H1 (cell line): ENCODE measurements around the gene ETDC. TPM values are rescaled to one million over a fixed set of nuclear protein-coding genes. Genes with fewer than 3 reads are reported as not detected.

Experiments
- CTCF ChIA-PET: fragments of 300-600 bp; sonication (Branson Sonifier 250); formaldehyde crosslinking; loops from one replicate; lab custom pipeline; 2021; ENCODE audit not compliant: partially characterized antibody; lab: Charles Lee
- POLR2A ChIA-PET: fragments of 300-600 bp; sonication (Branson Sonifier 250); formaldehyde crosslinking; loops from one replicate; lab custom pipeline; 2021; ENCODE audit warnings: inconsistent platforms; ENCODE audit not compliant: partially characterized antibody; lab: Charles Lee
- DNase-seq, 2 experiments: peaks; one replicate each; pipeline versions ENCODE4 v3.0.0 to v3.0.0-alpha.2; 2010 to 2022; ENCODE audit warnings: low spot score in 2 of 2, low read depth in 1 of 2, mixed read lengths in 1 of 2
- FAIRE-seq: peaks from 2 replicates; lab custom pipeline; 2011; peaks lifted over from hg19 to GRCh38; lab: Jason Lieb, UNC
- H2AFZ ChIP-seq: 2 replicates; pipeline ENCODE4 v1.8.1; 2012; ENCODE audit warnings: low read length, inconsistent platforms
- H2AK5ac ChIP-seq: 2 replicates; pipeline ENCODE4 v1.6.1; 2013; ENCODE audit warnings: low read depth, low read length
- H2BK120ac ChIP-seq: replicated peaks from 2 replicates; pipeline ENCODE3; 2013; ENCODE audit warnings: low read depth, low read length, inconsistent platforms
- H2BK12ac ChIP-seq: 2 replicates; pipeline ENCODE4 v1.6.1; 2013; ENCODE audit warnings: low read depth, low read length
- H2BK15ac ChIP-seq: 2 replicates; pipeline ENCODE4 v1.6.1; 2013; ENCODE audit warnings: low read length
- H2BK20ac ChIP-seq: 2 replicates; pipeline ENCODE4 v1.6.1; 2013; ENCODE audit warnings: low read length
- H2BK5ac ChIP-seq: 2 replicates; pipeline ENCODE4 v1.6.1; 2013; ENCODE audit warnings: low read depth, low read length
- H3K14ac ChIP-seq: 2 replicates; pipeline ENCODE4 v1.6.1; 2013; ENCODE audit warnings: inconsistent platforms; ENCODE audit not compliant: insufficient read length
- H3K18ac ChIP-seq: 2 replicates; pipeline ENCODE4 v1.6.1; 2013; ENCODE audit warnings: low read length; ENCODE audit errors: extremely low read depth
- H3K23ac ChIP-seq: 2 replicates; pipeline ENCODE4 v1.6.1; 2013; ENCODE audit warnings: inconsistent platforms; ENCODE audit not compliant: insufficient read length
- H3K23me2 ChIP-seq: 2 replicates; pipeline ENCODE4 v1.6.1; 2013; ENCODE audit warnings: low read depth, low read length
- H3K27ac ChIP-seq: 2 replicates; pipeline ENCODE4 v1.6.1; 2011; ENCODE audit warnings: low read depth, low read length, inconsistent platforms
- H3K27me3 ChIP-seq, 4 experiments: replicated peaks in 1 of 4; 1 replicate in 1 of 4; 2 replicates in 3 of 4; pipeline versions ENCODE4 v1.6.1 to v1.8.1; 2011 to 2013; ENCODE audit warnings: low read length in 3 of 4, mild to moderate bottlenecking in 3 of 4, inconsistent platforms in 2 of 4, mixed read lengths in 2 of 4, moderate library complexity in 1 of 4; ENCODE audit not compliant: control insufficient read depth in 3 of 4, insufficient read depth in 3 of 4; ENCODE audit errors: extremely low read depth in 1 of 4
- H3K36me3 ChIP-seq, 4 experiments: 2 replicates each; pipeline versions ENCODE4 v1.6.1 to v1.8.1; 2011 to 2013; ENCODE audit warnings: mild to moderate bottlenecking in 4 of 4, low read length in 3 of 4, moderate library complexity in 2 of 4, control low read depth in 1 of 4, inconsistent platforms in 1 of 4; ENCODE audit not compliant: insufficient read depth in 4 of 4, control insufficient read depth in 2 of 4
- H3K4ac ChIP-seq: replicated peaks from 2 replicates; pipeline ENCODE3; 2013; ENCODE audit warnings: low read length, low read depth, mixed read lengths, inconsistent platforms; ENCODE audit not compliant: insufficient read length
- H3K4me1 ChIP-seq, 4 experiments: replicated peaks in 1 of 4; 1 replicate in 1 of 4; 2 replicates in 3 of 4; pipeline versions ENCODE4 v1.6.1 to v1.8.1; 2011 to 2013; ENCODE audit warnings: low read length in 3 of 4, inconsistent platforms in 2 of 4, mixed read lengths in 1 of 4; ENCODE audit not compliant: insufficient read depth in 4 of 4, control insufficient read depth in 3 of 4
- H3K4me2 ChIP-seq, 2 experiments: 2 replicates each; pipeline versions ENCODE4 v1.6.1 to v1.8.1; 2011 to 2013; ENCODE audit warnings: low read depth in 2 of 2, low read length in 2 of 2, control low read depth in 1 of 2, inconsistent platforms in 1 of 2, mild to moderate bottlenecking in 1 of 2; ENCODE audit not compliant: insufficient read depth in 1 of 2
- H3K4me3 ChIP-seq, 4 experiments: fragments of 200-600, 300-600 bp in 1 of 4; sonication (generic), shearing (Covaris generic), sonication (Bioruptor Twin) in 1 of 4; 2 replicates each; pipeline versions ENCODE4 v1.5.1 to v1.8.1; 2011 to 2016; ENCODE audit warnings: low read length in 4 of 4, low read depth in 3 of 4, control low read depth in 2 of 4, inconsistent platforms in 2 of 4, mild to moderate bottlenecking in 2 of 4, mixed read lengths in 1 of 4, moderate library complexity in 1 of 4; ENCODE audit not compliant: insufficient read depth in 2 of 4; ENCODE audit errors: extremely low read depth in 1 of 4
- H3K56ac ChIP-seq: replicated peaks from 2 replicates; pipeline ENCODE3; 2013; ENCODE audit warnings: low read depth, mild to moderate bottlenecking, mixed read lengths, low read length, inconsistent platforms; ENCODE audit not compliant: insufficient read length
- H3K79me1 ChIP-seq: 2 replicates; pipeline ENCODE4 v1.6.1; 2013; ENCODE audit warnings: low read depth, low read length, control low read depth
- H3K79me2 ChIP-seq, 2 experiments: 2 replicates each; pipeline versions ENCODE4 v1.6.1 to v1.8.1; 2012 to 2013; ENCODE audit warnings: low read length in 2 of 2, mild to moderate bottlenecking in 2 of 2, inconsistent platforms in 1 of 2; ENCODE audit not compliant: insufficient read depth in 2 of 2, control insufficient read depth in 1 of 2
- H3K9ac ChIP-seq, 4 experiments: replicated peaks in 1 of 4; 1 replicate in 1 of 4; 2 replicates in 3 of 4; pipeline versions ENCODE4 v1.6.1 to v1.8.1; 2011 to 2013; ENCODE audit warnings: low read depth in 3 of 4, low read length in 3 of 4, control low read depth in 2 of 4, mild to moderate bottlenecking in 2 of 4, moderate library complexity in 2 of 4, inconsistent platforms in 1 of 4; ENCODE audit errors: extremely low read depth in 1 of 4
- H3K9me3 ChIP-seq, 2 experiments: 2 replicates each; pipeline versions ENCODE4 v1.6.1 to v1.8.1; 2012 to 2013; ENCODE audit warnings: mild to moderate bottlenecking in 2 of 2, moderate library complexity in 2 of 2, control low read depth in 1 of 2, inconsistent platforms in 1 of 2, low read depth in 1 of 2, low read length in 1 of 2, mixed read lengths in 1 of 2; ENCODE audit not compliant: insufficient read depth in 2 of 2
- H4K20me1 ChIP-seq, 2 experiments: replicated peaks in 1 of 2; 2 replicates each; pipeline versions ENCODE3 to v1.8.1; 2011 to 2013; ENCODE audit warnings: inconsistent platforms in 2 of 2, low read length in 2 of 2, mild to moderate bottlenecking in 1 of 2; ENCODE audit not compliant: insufficient read depth in 2 of 2, control insufficient read depth in 1 of 2
- H4K5ac ChIP-seq: 2 replicates; pipeline ENCODE4 v1.6.1; 2013; ENCODE audit warnings: low read length, low read depth, mixed read lengths, inconsistent platforms; ENCODE audit not compliant: insufficient read length
- H4K8ac ChIP-seq: 2 replicates; pipeline ENCODE4 v1.8.0; 2013; ENCODE audit warnings: mild to moderate bottlenecking, moderate library complexity, low read length, inconsistent platforms; ENCODE audit not compliant: insufficient read depth; ENCODE audit errors: extremely low read depth
- H4K91ac ChIP-seq: replicated peaks from 2 replicates; pipeline ENCODE3; 2013; ENCODE audit warnings: low read length, mixed read lengths, inconsistent platforms; ENCODE audit not compliant: insufficient read length
- ATF2 ChIP-seq: IDR thresholded peaks from 2 replicates; pipeline ENCODE4 v1.6.1; 2012; ENCODE audit warnings: low read length, inconsistent platforms
- EGR1 ChIP-seq: IDR thresholded peaks from 2 replicates; pipeline ENCODE4 v1.6.1; 2011; ENCODE audit warnings: low read depth, low read length, borderline replicate concordance
- EP300 ChIP-seq, 2 experiments: IDR thresholded peaks; 1 replicate in 1 of 2; 2 replicates in 1 of 2; pipeline ENCODE4 v1.6.1; 2011 to 2012; ENCODE audit warnings: low read depth in 2 of 2, low read length in 2 of 2, mild to moderate bottlenecking in 2 of 2, borderline replicate concordance in 1 of 2, inconsistent platforms in 1 of 2, moderate library complexity in 1 of 2
- EZH2 ChIP-seq: fragments of 200-600 bp; sonication (generic); IDR thresholded peaks from 2 replicates; pipeline ENCODE4 v1.7.1; 2012; ENCODE audit warnings: low read depth, mild to moderate bottlenecking, moderate library complexity, low read length, inconsistent platforms; ENCODE audit not compliant: severe bottlenecking
- GABPA ChIP-seq: IDR thresholded peaks from 2 replicates; pipeline ENCODE4 v1.6.1; 2011; ENCODE audit warnings: mild to moderate bottlenecking, low read length, moderate library complexity, borderline replicate concordance; ENCODE audit not compliant: insufficient read depth
- HDAC2 ChIP-seq, 2 experiments: fragments of 300-600 bp in 1 of 2; sonication (generic) in 1 of 2; IDR thresholded peaks; 2 replicates each; pipeline ENCODE4 v1.6.1; 2011 to 2012; ENCODE audit warnings: low read depth in 2 of 2, low read length in 2 of 2, mild to moderate bottlenecking in 2 of 2, moderate library complexity in 2 of 2, borderline replicate concordance in 1 of 2, inconsistent platforms in 1 of 2
- KDM1A ChIP-seq: fragments of 200-600, 300-600 bp; sonication (generic); IDR thresholded peaks from 2 replicates; pipeline ENCODE4 v1.7.1; 2016; ENCODE audit warnings: mild to moderate bottlenecking, low read length, borderline replicate concordance
- KDM4A ChIP-seq: IDR thresholded peaks from one replicate; pipeline ENCODE4 v1.7.1; 2012; ENCODE audit warnings: low read depth, mild to moderate bottlenecking, moderate library complexity, low read length, inconsistent platforms; ENCODE audit not compliant: severe bottlenecking
- NRF1 ChIP-seq: IDR thresholded peaks from 2 replicates; pipeline ENCODE4 v1.6.1; 2011; ENCODE audit warnings: mild to moderate bottlenecking, low read depth, low read length, improper control_type of control experiment
- TCF12 ChIP-seq: IDR thresholded peaks from 2 replicates; pipeline ENCODE4 v1.6.1; 2011; ENCODE audit warnings: low read depth, mild to moderate bottlenecking, low read length
- ZNF274 ChIP-seq: IDR thresholded peaks from 2 replicates; pipeline ENCODE4 v1.7.0; 2012; ENCODE audit warnings: low read length, borderline replicate concordance; ENCODE audit errors: extremely low read depth
- WGBS, 2 experiments: shearing (Covaris generic) in 1 of 2; methylation state at CpG; one replicate each; pipeline versions ENCODE4 v1.1.6 to v1.1.7; 2013 to 2015; ENCODE audit warnings: low lambda C conversion rate in 2 of 2, mixed read lengths in 2 of 2, inconsistent platforms in 1 of 2, low coverage in 1 of 2, missing lambda C conversion rate in 1 of 2; ENCODE audit not compliant: insufficient replicate concordance in 2 of 2, insufficient coverage in 1 of 2, insufficient read length in 1 of 2; ENCODE audit errors: extremely low coverage in 1 of 2, missing lambda C conversion rate in 1 of 2; 5-methylcytosine and 5-hydroxymethylcytosine counted together
- polyA plus RNA-seq, 7 experiments: library from polyadenylated mRNA; depleted of rRNA in 3 of 7; stranded (reverse) in 5 of 7; unstranded in 2 of 7; fragments of >200 nt in 5 of 7; fragments of 200-250 nt in 2 of 7; gene quantifications; 1 replicate in 5 of 7; 2 replicates in 1 of 7; 4 replicates in 1 of 7; pipeline versions ENCODE4 v1.2.1 to v1.2.3, GENCODE V29; 2011 to 2013; ENCODE audit warnings: missing spikeins in 2 of 7, mixed read lengths in 2 of 7
- total RNA-seq: library from RNA; stranded (reverse); fragmentation: NEBNext Ultra II Directional; extraction: Animal tissue kit (Norgen Biotek cat#: 25700); gene quantifications from 2 replicates; pipeline ENCODE4 v1.2.1, GENCODE V29; 2021

Gene ETDC
- total and polyA plus RNA-seq, 2 of the 8 experiments (the other 6 are each of a cell fraction or from before 2014, with no cell fraction given) = not detected

- H4K5ac ChIP-seq = no peak overlapping the region
- H2BK15ac ChIP-seq = no peak overlapping the region
- CTCF ChIA-PET = no interaction called here
- POLR2A ChIA-PET = no interaction called here
- H3K27ac ChIP-seq = no peak overlapping the region
- H4K8ac ChIP-seq = no peak overlapping the region
- peaks cover 0 to 2% of the 10 kb centered on the region in 2 experiments; a peak in 2 of 4 replicates for H3K79me2 ChIP-seq
- H2BK5ac ChIP-seq = no peak overlapping the region
- H4K91ac ChIP-seq = no peak overlapping the region
- H3K9me3 ChIP-seq = no peaks in the 10 kb centered on the region
- H3K79me1 ChIP-seq = no peaks in the 10 kb centered on the region
- H3K36me3 ChIP-seq = no peaks in the 10 kb centered on the region
- DNase-seq = no peak
- 80% methylated on average over 1 of the region's 1 CpG; no CpG with 5 or more reads in 1 of the 2 experiments for WGBS, 2 experiments
- no peak overlapping the region for H2BK20ac ChIP-seq
- H2BK12ac ChIP-seq = no peak overlapping the region
- H2BK120ac ChIP-seq = no peak overlapping the region
- no peaks in the 10 kb centered on the region for H4K20me1 ChIP-seq
- no peak overlapping the region for H2AFZ ChIP-seq
- no peaks in the 10 kb centered on the region for H3K23me2 ChIP-seq
- no peak overlapping the region for H2AK5ac ChIP-seq
- H3K4me1 ChIP-seq = peaks cover 2 to 11% (median 6%) of the 10 kb centered on the region in 4 experiments; a peak in 4 of 7 replicates
- H3K14ac ChIP-seq = no peak overlapping the region
- H3K27me3 ChIP-seq = no peaks in the 10 kb centered on the region
- no peak overlapping the region for H3K9ac ChIP-seq
- FAIRE-seq = no peak
- no peak overlapping the region for H3K4me3 ChIP-seq
- no peak overlapping the region for H3K23ac ChIP-seq
- no peak overlapping the region for H3K4ac ChIP-seq
- H3K4me2 ChIP-seq = no peak overlapping the region
- no peak overlapping the region for H3K18ac ChIP-seq
- no peak overlapping the region for H3K56ac ChIP-seq
- TF ChIP-seq KDM1A = no peak
- TF ChIP-seq HDAC2 (IDR thresholded peaks at IDR 0.05; ENCODE audit: borderline replicate concordance in 1 of 2, low read depth in 2 of 2, low read length in 2 of 2) = no peak
- TF ChIP-seq KDM4A = no peak
- TF ChIP-seq EP300 (IDR thresholded peaks at IDR 0.05; ENCODE audit: borderline replicate concordance in 1 of 2, low read depth in 2 of 2, low read length in 2 of 2) = no peak
- no peak for TF ChIP-seq GABPA
- no peak for TF ChIP-seq ATF2
- TF ChIP-seq NRF1 = no peak
- TF ChIP-seq TCF12 = no peak
- no peak for TF ChIP-seq ZNF274
- TF ChIP-seq EZH2 = no peak
- no peak for TF ChIP-seq EGR1
Observed at GRCh38 chrX:135308345-135308855, 880 bp upstream of the ETDC start.
